Gastrocnemius medialis (tissue), 4 donors: Measurements from ENCODE around the gene IFT80. TPM values are rescaled to one million over a fixed set of nuclear protein-coding genes. Genes with fewer than 3 reads are reported as not detected.
"Not testable (repeated sequence)": the region's sequence is repeated elsewhere in the genome, so short reads cannot be mapped to it uniquely, and the experiment has no call there.

Experiments
- ATAC-seq, 2 donors: fragments of 150-250 bp; one replicate each; pipeline ENCODE4 v1.9.1; 2016
- DNase-seq, 2 donors: peaks; one replicate each; pipeline ENCODE4 v3.0.0-alpha.2; 2019
- H3K27ac ChIP-seq, 4 donors: fragments of 200-600 bp; sonication (generic); 1 replicate in 1 of 4; 2 replicates in 3 of 4; pipeline ENCODE4 v1.5.1; 2016 to 2018; ENCODE audit warnings: mild to moderate bottlenecking in 2 of 4, moderate library complexity in 1 of 4
- H3K27me3 ChIP-seq, 3 donors: fragments of 200-600 bp; sonication (generic) in 2 of 3; 1 replicate in 1 of 3; 2 replicates in 2 of 3; pipeline versions ENCODE4 v1.5.1 to v1.6.0; 2016 to 2019; ENCODE audit warnings: mild to moderate bottlenecking in 1 of 3, moderate library complexity in 1 of 3
- H3K36me3 ChIP-seq, 2 donors: fragments of 200-600 bp; sonication (generic) in 1 of 2; one replicate each; pipeline ENCODE4 v1.5.1; 2017 to 2018
- H3K4me1 ChIP-seq, 2 donors: fragments of 200-600 bp; sonication (generic) in 1 of 2; one replicate each; pipeline ENCODE4 v1.5.1; 2016 to 2017; ENCODE audit warnings: mild to moderate bottlenecking in 2 of 2
- H3K4me3 ChIP-seq, 4 donors: fragments of 200-600 bp; sonication (generic) in 3 of 4; 1 replicate in 1 of 4; 2 replicates in 3 of 4; pipeline ENCODE4 v1.5.1; 2016 to 2019; ENCODE audit warnings: mild to moderate bottlenecking in 2 of 4
- H3K9me3 ChIP-seq, 3 donors: fragments of 200-600 bp; sonication (generic) in 2 of 3; 1 replicate in 1 of 3; 2 replicates in 2 of 3; pipeline ENCODE4 v1.5.1; 2016 to 2019
- CTCF ChIP-seq, 5 experiments: fragments of 450-650 bp in 3 of 5; fragments of 200-600 bp in 2 of 5; sonication (generic) in 2 of 5; IDR thresholded peaks in 4 of 5; conservative IDR thresholded peaks in 1 of 5; 1 replicate in 4 of 5; 2 replicates in 1 of 5; pipeline ENCODE4 v1.5.1; 2016 to 2019; ENCODE audit warnings: antibody characterized with exemption in 5 of 5, mild to moderate bottlenecking in 3 of 5, moderate library complexity in 3 of 5
- POLR2A ChIP-seq, 2 donors: fragments of 450-650 bp; IDR thresholded peaks; one replicate each; pipeline ENCODE4 v1.6.1; 2017; ENCODE audit warnings: antibody characterized with exemption in 2 of 2, mild to moderate bottlenecking in 2 of 2, moderate library complexity in 2 of 2
- in situ Hi-C, 4 donors: fragments of 200-750 bp; cut with MboI; loops; one replicate each; pipeline versions ENCODE4 v1.15.0 to v1.8.0; 2017; ENCODE audit warnings: low sequenced_read_pairs in 4 of 4
- intact Hi-C: fragments of 100-400 bp; cut with DNase I; formaldehyde crosslinking; loops from one replicate; pipeline ENCODE4 v1.15.1; 2023; ENCODE audit warnings: low total_unique reads
- total RNA-seq, 4 donors: library from RNA; depleted of rRNA; stranded (reverse); fragments of >200 nt; gene quantifications; one replicate each; pipeline versions ENCODE4 v1.1.0 to v1.2.3, GENCODE V29; 2016

IFT80 gene
- total RNA-seq, 4 donors from 2014 or later, result 3.9 to 7.9 (median 6.0) TPM

DNA sequence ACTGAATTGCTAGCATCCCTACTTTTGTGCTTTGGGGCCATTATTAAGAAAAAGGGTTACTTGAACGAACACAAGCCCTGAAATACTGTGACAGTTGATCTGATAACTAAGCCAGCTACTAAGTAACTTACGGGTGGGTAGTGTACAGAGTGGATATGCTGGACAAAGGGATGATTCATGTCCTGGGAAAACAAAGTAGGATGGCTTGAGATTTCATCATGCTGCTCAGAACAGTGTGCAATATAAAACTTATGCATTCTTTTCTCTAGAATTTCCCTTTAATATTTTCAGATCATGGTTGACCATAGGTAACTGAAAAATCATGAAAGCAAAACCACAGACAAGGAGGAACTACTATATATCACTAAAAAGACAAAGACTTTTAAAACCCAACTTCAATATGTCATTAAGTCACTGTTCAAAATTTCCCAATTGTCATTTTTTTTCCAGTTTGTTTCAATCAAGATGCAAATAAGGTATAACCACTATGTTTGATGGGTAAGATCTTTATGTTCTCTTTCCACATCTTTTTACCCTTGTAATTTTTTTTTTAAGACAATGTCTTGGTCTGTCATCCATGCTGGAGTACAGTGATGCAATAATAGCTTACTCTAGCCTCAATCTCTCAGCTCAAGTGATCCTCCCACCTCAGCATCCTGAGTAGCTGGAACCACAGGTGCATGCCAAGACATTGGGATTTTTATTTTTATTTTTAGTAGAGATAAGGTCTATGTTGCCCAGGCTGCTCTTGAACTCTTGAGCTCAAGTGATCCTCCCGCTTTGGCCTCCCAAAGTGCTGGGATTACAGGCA, 67.7 kb downstream of the IFT80 start:
- no peak for TF ChIP-seq POLR2A (IDR thresholded peaks at IDR 0.05)
- TF ChIP-seq CTCF (IDR thresholded peaks at IDR 0.05 in 4 of 5, conservative IDR thresholded peaks at IDR 0.05 in 1 of 5), result no peak
- in situ Hi-C loops (loop anchor here in 2 of 4 donors (25.0 kb wide), 1 partner anchor 294 kb away; no protein-coding TSS in a partner anchor), intact Hi-C loops (no loop called here)
- Histone ChIP-seq H3K9me3 (no peaks in the 10 kb centered on the region), H3K27me3 (no peaks in the 10 kb centered on the region), H3K4me3 (no peak overlapping the region), H3K27ac (no peak overlapping the region), H3K4me1 (no peaks in the 10 kb centered on the region), H3K36me3 (no peaks in the 10 kb centered on the region)
- ATAC-seq (no peak), DNase-seq (no peak)

GRCh38 chr3:160330690-160331089, 68.3 kb downstream of the IFT80 start:
- Histone ChIP-seq H3K36me3 (no peaks in the 10 kb centered on the region), H3K9me3 (no peaks in the 10 kb centered on the region), H3K27ac (no peak overlapping the region), H3K27me3 (no peaks in the 10 kb centered on the region), H3K4me1 (no peaks in the 10 kb centered on the region), H3K4me3 (no peak overlapping the region)
- in situ Hi-C loops (loop anchor here in 2 of 4 donors (25.0 kb wide), 1 partner anchor 293 kb away; no protein-coding TSS in a partner anchor), intact Hi-C loops (no loop called here)
- no peak for TF ChIP-seq CTCF (IDR thresholded peaks at IDR 0.05 in 4 of 5, conservative IDR thresholded peaks at IDR 0.05 in 1 of 5)
- TF ChIP-seq POLR2A (IDR thresholded peaks at IDR 0.05), result no peak
- DNase-seq (no peak), ATAC-seq (no peak)

DNA sequence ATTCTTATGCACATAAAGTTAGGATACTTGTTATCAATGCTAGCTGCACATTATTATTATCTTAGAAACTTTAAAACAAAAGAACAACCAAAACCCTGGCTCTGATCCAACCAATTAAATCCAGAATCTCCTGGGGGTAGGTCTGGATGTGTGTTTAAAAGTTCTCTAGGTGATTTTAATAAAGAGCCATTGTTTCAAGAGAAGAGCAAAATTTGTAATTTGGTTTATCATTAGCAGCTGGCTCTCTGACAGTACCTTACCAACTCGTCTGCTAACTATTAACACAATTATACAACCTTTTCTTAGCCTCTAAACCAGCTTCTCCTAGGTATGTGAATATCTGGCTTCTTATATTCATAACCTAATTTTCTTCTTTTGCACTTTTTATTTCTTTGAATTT, 68.9 kb downstream of the IFT80 start:
- Histone ChIP-seq H3K27me3 (no peaks in the 10 kb centered on the region), H3K27ac (no peak overlapping the region), H3K9me3 (no peaks in the 10 kb centered on the region), H3K4me1 (no peaks in the 10 kb centered on the region), H3K4me3 (no peak overlapping the region), H3K36me3 (no peaks in the 10 kb centered on the region)
- intact Hi-C loops, result no loop called here
- TF ChIP-seq POLR2A (IDR thresholded peaks at IDR 0.05), result no peak
- no peak for TF ChIP-seq CTCF (IDR thresholded peaks at IDR 0.05 in 4 of 5, conservative IDR thresholded peaks at IDR 0.05 in 1 of 5)
- ATAC-seq (no peak), DNase-seq (no peak)
- in situ Hi-C loops, result loop anchor here in 2 of 4 donors (25.0 kb wide), 1 partner anchor 293 kb away; no protein-coding TSS in a partner anchor

DNA sequence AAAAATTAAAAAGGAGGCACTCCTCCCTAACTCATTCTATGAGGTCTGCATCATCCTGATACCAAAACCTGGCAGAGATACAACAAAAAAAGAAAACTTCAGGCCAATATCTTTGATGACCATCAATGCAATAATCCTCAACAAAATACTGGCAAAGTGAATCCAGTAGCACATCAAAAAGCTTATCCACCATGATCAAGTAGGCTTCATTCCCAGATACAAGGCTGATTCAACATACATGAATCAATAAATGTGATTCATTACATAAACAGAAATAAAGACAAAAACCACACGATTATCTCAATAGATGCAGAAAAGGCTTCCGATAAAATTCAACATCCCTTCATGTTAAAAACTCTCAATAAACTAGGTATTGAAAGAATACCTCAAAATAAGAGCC, 72.7 kb downstream of the IFT80 start:
- DNase-seq, H3K27ac ChIP-seq, H3K4me1 ChIP-seq, ATAC-seq, H3K27me3 ChIP-seq, H3K9me3 ChIP-seq, H3K36me3 ChIP-seq, H3K4me3 ChIP-seq, intact Hi-C loops: not testable (repeated sequence)
- in situ Hi-C loops, result loop anchor here in 2 of 4 donors (25.0 kb wide), 1 partner anchor 289 kb away; no protein-coding TSS in a partner anchor

- H3K36me3 ChIP-seq, DNase-seq, intact Hi-C loops, H3K27ac ChIP-seq, H3K4me3 ChIP-seq, ATAC-seq, H3K27me3 ChIP-seq, in situ Hi-C loops, H3K4me1 ChIP-seq, H3K9me3 ChIP-seq: not testable (repeated sequence)
Measured at GRCh38 chr3:160321821-160322220, 77.2 kb downstream of the IFT80 start.
